ENCODE measurements around the gene SBK3. TPM values are rescaled to one million over a fixed set of nuclear protein-coding genes. Genes with fewer than 3 reads are reported as not detected.

The SBK3 gene
- total RNA-seq, 1 donor from 2014 or later = not detected

DNA sequence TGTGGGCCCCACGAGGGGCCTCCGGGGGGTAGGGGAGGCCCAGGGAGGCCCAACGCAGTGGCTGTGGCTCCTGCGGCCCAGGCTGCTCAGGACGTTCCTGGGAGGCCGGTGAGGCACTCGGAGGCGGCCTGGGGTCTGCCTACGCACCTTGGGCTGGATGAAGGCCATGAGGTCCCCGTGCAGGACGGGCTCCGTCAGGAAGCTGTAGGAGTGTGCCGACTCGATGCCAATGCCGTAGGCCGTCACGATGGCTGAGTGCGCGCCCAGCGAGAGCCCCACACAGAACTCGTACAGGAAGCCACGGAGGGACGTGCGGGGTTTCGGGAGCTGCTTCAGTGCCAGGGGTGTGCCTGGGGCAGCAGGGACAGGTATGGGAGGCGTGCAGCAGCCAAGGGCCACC lies 14.3 kb downstream of the SBK3 start:
- Histone ChIP-seq H3K36me3 (no peaks in the 10 kb centered on the region), H3K4me3 (no peak overlapping the region), H3K4me1 (peaks cover 0 to 4% of the 10 kb centered on the region in 2 donors), H3K9me3 (no peaks in the 10 kb centered on the region), H3K27ac (no peak overlapping the region), H3K27me3 (peaks cover 12% of the 10 kb centered on the region)
- intact Hi-C loops (cut with DNase I) = no loop called here
- TF ChIP-seq, protein P1, sequence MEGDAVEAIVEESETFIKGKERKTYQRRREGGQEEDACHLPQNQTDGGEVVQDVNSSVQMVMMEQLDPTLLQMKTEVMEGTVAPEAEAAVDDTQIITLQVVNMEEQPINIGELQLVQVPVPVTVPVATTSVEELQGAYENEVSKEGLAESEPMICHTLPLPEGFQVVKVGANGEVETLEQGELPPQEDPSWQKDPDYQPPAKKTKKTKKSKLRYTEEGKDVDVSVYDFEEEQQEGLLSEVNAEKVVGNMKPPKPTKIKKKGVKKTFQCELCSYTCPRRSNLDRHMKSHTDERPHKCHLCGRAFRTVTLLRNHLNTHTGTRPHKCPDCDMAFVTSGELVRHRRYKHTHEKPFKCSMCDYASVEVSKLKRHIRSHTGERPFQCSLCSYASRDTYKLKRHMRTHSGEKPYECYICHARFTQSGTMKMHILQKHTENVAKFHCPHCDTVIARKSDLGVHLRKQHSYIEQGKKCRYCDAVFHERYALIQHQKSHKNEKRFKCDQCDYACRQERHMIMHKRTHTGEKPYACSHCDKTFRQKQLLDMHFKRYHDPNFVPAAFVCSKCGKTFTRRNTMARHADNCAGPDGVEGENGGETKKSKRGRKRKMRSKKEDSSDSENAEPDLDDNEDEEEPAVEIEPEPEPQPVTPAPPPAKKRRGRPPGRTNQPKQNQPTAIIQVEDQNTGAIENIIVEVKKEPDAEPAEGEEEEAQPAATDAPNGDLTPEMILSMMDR (IDR thresholded peaks at IDR 0.05) = no peak
- DNase-seq (ENCODE audit: low spot score in 2 of 2) = no peak

DNA sequence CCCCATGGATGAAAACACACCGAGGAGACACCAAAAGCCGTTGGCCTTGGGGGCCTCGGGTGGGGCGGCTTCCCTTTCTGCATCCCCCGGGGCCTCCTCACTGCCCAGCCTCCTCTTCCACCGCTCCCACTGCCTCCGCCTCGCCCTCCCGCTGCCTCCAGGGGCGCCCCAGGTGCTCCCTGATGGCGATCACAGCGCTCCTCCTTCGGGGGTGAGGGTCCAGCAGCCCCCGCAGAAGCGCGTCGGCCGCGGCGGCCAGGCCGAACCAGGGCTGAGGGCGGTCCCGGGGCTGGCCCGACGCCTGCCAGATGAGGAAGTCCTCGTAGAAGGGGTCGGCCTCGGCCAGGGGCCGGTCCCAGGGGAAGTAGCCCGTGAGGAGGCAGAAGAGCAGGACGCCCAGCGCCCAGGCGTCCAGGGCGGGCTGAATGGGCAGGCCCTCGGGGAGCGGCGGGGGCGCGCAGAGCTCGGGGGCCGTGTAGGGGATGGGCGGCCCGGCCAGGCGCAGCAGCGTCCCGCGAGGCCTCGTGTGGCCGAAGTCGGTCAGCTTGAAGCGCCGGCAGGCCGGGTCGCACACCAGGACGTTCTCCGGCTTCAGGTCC lies 15.6 kb downstream of the SBK3 start:
- intact Hi-C loops (cut with DNase I) = no loop called here
- TF ChIP-seq, protein P1 (IDR thresholded peaks at IDR 0.05) = no peak
- no peaks in the 10 kb centered on the region for H3K36me3 ChIP-seq
- H3K4me1 ChIP-seq = peaks cover 0 to 4% of the 10 kb centered on the region in 2 donors
- no peak for DNase-seq (ENCODE audit: low spot score in 2 of 2)
- H3K27me3 ChIP-seq = peaks cover 12% of the 10 kb centered on the region
- H3K9me3 ChIP-seq = no peaks in the 10 kb centered on the region
- H3K4me3 ChIP-seq = no peak overlapping the region
- no peak overlapping the region for H3K27ac ChIP-seq

DNA sequence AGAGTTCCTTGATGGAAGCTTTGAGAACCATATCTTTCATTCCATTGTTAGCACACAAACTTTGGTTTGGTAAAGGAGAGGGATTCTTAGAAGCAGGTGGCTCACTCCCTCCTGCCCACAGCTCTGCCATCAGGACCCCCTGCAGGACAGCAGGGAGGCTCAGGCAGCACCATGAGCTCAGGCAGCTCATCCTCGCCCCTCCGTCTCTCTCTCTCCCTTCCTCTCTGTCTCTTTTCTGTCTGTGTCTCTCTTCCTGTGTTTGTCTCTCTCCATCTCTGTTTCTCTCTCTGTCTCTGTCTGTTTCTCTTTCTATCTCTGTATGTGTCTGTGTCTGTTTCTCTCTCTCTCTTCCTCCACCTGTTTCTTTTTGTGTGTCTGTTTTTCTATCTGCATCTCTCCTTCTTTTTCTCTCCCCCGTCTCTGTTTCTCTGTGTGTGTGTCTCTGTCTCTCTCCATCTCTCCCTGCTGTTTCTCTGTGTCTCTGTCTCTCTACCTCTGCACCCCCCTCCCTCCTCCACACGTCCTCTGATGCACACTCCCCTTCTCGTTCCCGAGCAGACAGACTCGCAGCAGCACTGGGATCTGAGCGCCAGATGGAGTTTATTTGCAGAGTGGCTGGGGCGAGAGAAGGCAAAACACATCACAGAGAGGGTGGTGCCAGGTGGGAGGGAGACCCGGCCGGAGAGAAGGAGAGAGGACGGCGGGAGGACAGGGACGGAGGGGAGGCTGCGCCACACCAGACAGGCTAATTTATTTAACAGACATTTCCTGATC lies 17.1 kb downstream of the SBK3 start:
- Histone ChIP-seq H3K27me3 (peaks cover 12% of the 10 kb centered on the region), H3K9me3 (no peaks in the 10 kb centered on the region), H3K4me3 (no peak overlapping the region), H3K4me1 (peaks cover 0 to 4% of the 10 kb centered on the region in 2 donors), H3K27ac (no peak overlapping the region), H3K36me3 (no peaks in the 10 kb centered on the region)
- intact Hi-C loops (cut with DNase I) = no loop called here
- DNase-seq (ENCODE audit: low spot score in 2 of 2) = no peak
- TF ChIP-seq, protein P1 (IDR thresholded peaks at IDR 0.05) = no peak

DNA sequence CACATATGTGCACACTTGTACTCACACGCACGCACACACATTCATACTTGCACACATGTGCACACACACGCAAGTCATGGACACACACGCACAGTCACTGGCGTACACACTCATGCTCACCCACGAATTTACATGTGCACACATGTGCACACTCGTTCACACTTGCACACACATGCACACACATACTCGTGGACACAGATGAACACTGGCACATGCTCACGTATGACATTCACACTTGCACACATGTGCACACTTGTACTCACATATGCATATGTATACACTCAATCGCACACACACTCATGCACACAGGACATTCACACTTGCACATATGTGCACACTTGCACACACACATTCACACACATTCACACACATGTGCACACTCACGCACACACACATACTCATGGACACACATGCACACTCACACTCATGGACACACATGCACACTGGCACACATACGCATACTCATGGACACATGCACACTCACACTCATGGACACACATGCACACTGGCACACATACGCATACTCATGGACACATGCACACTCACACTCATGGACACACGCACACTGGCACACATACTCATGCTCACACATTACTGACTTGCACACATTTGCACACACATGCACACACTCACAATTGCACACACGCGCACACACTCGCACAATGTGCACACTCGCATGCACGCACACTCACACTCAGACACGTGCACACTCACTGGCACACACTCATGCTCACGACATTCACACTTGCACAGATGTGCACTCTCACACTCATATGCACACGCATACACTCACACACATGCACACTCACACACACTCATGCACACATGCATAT lies 17.9 kb downstream of the SBK3 start:
- Histone ChIP-seq H3K4me1 (peaks cover 0 to 4% of the 10 kb centered on the region in 2 donors), H3K27ac (no peak overlapping the region), H3K27me3 (peaks cover 12% of the 10 kb centered on the region), H3K4me3 (no peak overlapping the region), H3K36me3 (no peaks in the 10 kb centered on the region), H3K9me3 (no peaks in the 10 kb centered on the region)
- intact Hi-C loops (cut with DNase I) = no loop called here
- no peak for DNase-seq (ENCODE audit: low spot score in 2 of 2)
- TF ChIP-seq, protein P1 (IDR thresholded peaks at IDR 0.05) = no peak

DNA sequence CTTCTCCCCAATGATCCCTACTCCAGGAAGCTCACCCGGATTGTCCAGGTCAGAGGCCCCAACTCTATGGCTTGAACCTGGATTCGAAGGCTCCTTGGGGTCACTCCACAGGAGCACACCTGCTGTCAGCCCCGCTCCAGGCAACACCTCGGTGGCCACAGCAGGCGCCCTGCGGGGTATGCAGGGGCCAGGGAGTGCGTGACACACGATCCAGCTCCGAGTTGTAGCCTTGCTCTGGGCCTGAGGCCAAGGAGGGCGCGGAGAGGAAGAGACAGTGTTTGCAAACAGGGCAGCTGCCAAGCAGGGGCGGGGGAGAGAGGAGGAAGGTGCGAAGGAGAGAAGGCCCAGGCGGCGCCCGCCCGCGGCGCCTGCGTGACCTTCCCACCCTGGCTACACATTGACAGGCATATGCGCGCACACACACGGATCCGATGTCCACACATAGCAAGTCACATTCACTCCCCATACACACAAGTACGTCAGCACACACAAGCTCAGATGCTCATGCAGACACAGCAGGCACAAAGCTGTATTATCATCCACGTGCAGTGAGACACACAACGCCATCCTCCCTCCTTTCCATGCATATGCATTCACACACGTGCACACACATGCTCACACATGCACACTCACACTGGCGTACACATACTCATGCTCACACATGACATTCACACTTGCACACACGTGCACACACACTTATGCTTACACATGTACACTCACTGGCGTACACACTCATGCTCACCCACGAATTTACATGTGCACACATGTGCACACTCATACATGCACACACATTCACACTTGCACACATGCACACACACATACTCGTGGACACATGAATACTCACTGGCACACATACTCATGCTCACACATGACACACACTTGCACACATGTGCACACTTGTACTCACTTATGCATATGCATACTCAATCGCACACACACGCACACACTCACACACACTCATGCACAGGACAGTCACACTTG lies 18.8 kb downstream of the SBK3 start:
- H3K4me3 ChIP-seq = no peak overlapping the region
- TF ChIP-seq, protein P1 (IDR thresholded peaks at IDR 0.05) = no peak
- no peak for DNase-seq (ENCODE audit: low spot score in 2 of 2)
- no peaks in the 10 kb centered on the region for H3K36me3 ChIP-seq
- H3K9me3 ChIP-seq = no peaks in the 10 kb centered on the region
- no peak overlapping the region for H3K27ac ChIP-seq
- intact Hi-C loops (cut with DNase I) = no loop called here
- H3K27me3 ChIP-seq = peaks cover 12% of the 10 kb centered on the region
- peaks cover 0 to 7% of the 10 kb centered on the region in 2 donors for H3K4me1 ChIP-seq

Measured in ascending aorta (tissue), 2 donors.